Heart left ventricle (tissue), 13 donors: ENCODE measurements around the gene ZBBX.

Experiments
- CTCF ChIP-seq, 12 donors: fragments of 200-600 bp; sonication (generic) in 4 of 12; IDR thresholded peaks; one replicate each; pipeline versions ENCODE4 v1.5.0 to v1.8.0; 2018 to 2022; ENCODE audit warnings: antibody characterized with exemption in 12 of 12, mild to moderate bottlenecking in 5 of 12
- POLR2A ChIP-seq, 2 donors: fragments of 450-650 bp; IDR thresholded peaks; one replicate each; pipeline ENCODE4 v1.6.1; 2017; ENCODE audit warnings: antibody characterized with exemption in 2 of 2, mild to moderate bottlenecking in 2 of 2, moderate library complexity in 2 of 2
- donor health status: ischemic (EF 13 %, LVEDD 7.1; RV severe dilation, severe dysfunction).
- donor health status: DM: no; HTN: yes; CAD: no.
- donor health status: DM: no; HTN: no; CAD: no.
- donor health status: ischemic (EF 25% LVEDD 6.9; RV normal size, moderate dysfunction).
- donor health status: ischemic (EF 25% LVEDD 5.7; RV mildly dilated, moderate dysfunction).
- donor health status: ischemic (EF 35%, LVEDD 5.7; RV mildly dilated, moderate dysfunction).
- donor health status: nonischemic (EF 11% LVEDD 7.7; RV severe dilation, severe dysfunction).
- donor health status: DM: yes; HTN: yes; CAD: no.
- donor health status: PGD.
- donor health status: ischemic (EF 29% LVEDD 5.4; RV normal size, mild dysfunction).
- donor health status: nonischemic (EF 23%, LVEDD 6.1; RV moderate dilation, normal function).

GRCh38 chr3:167318306-167318705 is 61.8 kb downstream of the ZBBX start:
- TF ChIP-seq CTCF (IDR thresholded peaks at IDR 0.05) (no peak), POLR2A (IDR thresholded peaks at IDR 0.05) (no peak)
